Lung (tissue), 12 donors: ENCODE results near the gene DOC2B. TPM values are rescaled to one million over a fixed set of nuclear protein-coding genes. Genes with fewer than 3 reads are reported as not detected.
"Not testable (repeated sequence)": the region's sequence is repeated elsewhere in the genome, so short reads cannot be mapped to it uniquely, and the experiment has no call there.

Source experiments
- ATAC-seq: fragments of 200-7000 bp; cut with Tn5 transposase; one replicate; pipeline ENCODE4 v1.9.1; 2020; ENCODE audit warnings: moderate number of reproducible peaks; ENCODE audit not compliant: insufficient read depth, low FRiP score
- DNase-seq, 3 donors: peaks; one replicate each; pipeline ENCODE4 v3.0.0-alpha.2; 2013 to 2017
- H3K27ac ChIP-seq, 2 donors: one replicate each; pipeline ENCODE4 v1.5.1; 2013; ENCODE audit warnings: mild to moderate bottlenecking in 2 of 2, moderate library complexity in 2 of 2, control low read depth in 1 of 2, inconsistent platforms in 1 of 2, low read depth in 1 of 2, low read length in 1 of 2
- H3K27me3 ChIP-seq, 3 donors: one replicate each; pipeline ENCODE4 v1.5.1; 2013; ENCODE audit warnings: low read length in 2 of 3; ENCODE audit not compliant: control insufficient read depth in 3 of 3, insufficient read depth in 3 of 3
- H3K36me3 ChIP-seq, 4 donors: one replicate each; pipeline ENCODE4 v1.5.1; 2013; ENCODE audit warnings: low read length in 4 of 4, mild to moderate bottlenecking in 1 of 4, moderate library complexity in 1 of 4; ENCODE audit not compliant: control insufficient read depth in 4 of 4, insufficient read depth in 4 of 4
- H3K4me1 ChIP-seq, 5 donors: one replicate each; pipeline ENCODE4 v1.5.1; 2013; ENCODE audit warnings: low read length in 5 of 5, mild to moderate bottlenecking in 2 of 5, moderate library complexity in 1 of 5; ENCODE audit not compliant: control insufficient read depth in 5 of 5, insufficient read depth in 5 of 5
- H3K4me3 ChIP-seq: one replicate; pipeline ENCODE4 v1.5.1; 2013; ENCODE audit warnings: mild to moderate bottlenecking, control low read depth, moderate library complexity
- H3K9ac ChIP-seq, 2 donors: one replicate each; pipeline ENCODE4 v1.5.1; 2013; ENCODE audit warnings: low read length in 2 of 2, control low read depth in 1 of 2; ENCODE audit not compliant: insufficient read depth in 1 of 2
- H3K9me3 ChIP-seq, 4 donors: one replicate each; pipeline ENCODE4 v1.5.1; 2013; ENCODE audit warnings: low read length in 3 of 4, mild to moderate bottlenecking in 1 of 4, moderate library complexity in 1 of 4; ENCODE audit not compliant: control insufficient read depth in 4 of 4, insufficient read depth in 3 of 4
- CTCF ChIP-seq: IDR thresholded peaks from 2 replicates; pipeline ENCODE4 v1.5.1; 2012; ENCODE audit warnings: mild to moderate bottlenecking; ENCODE audit errors: control extremely low read depth, extremely low read depth
- WGBS, 2 donors: extraction: QIAGEN DNeasy Blood & Tissue Kit; methylation state at CpG; one replicate each; pipeline ENCODE4 v1.1.7; 2013; 5-methylcytosine and 5-hydroxymethylcytosine counted together
- polyA plus RNA-seq, 2 donors: library from polyadenylated mRNA; stranded (reverse); fragments of 200-250 nt; gene quantifications; one replicate each; pipeline ENCODE4 v1.2.1, GENCODE V29; 2013
- total RNA-seq, 2 donors: library from RNA; depleted of rRNA in 1 of 2; stranded (reverse); fragments of >200 nt in 1 of 2; gene quantifications; one replicate each; pipeline ENCODE4 v1.2.1, GENCODE V29; 2014 to 2021
- donor health status: control.
- donor health status: control.
- donor health status: Bipolar disorder and iron deficiency.
- donor health status: healthy.
- donor health status: DM: yes; HTN: yes; CAD: no.

DOC2B gene
- total and polyA plus RNA-seq, 4 donors = 3.0 to 7.5 (median 5.3) TPM

DNA sequence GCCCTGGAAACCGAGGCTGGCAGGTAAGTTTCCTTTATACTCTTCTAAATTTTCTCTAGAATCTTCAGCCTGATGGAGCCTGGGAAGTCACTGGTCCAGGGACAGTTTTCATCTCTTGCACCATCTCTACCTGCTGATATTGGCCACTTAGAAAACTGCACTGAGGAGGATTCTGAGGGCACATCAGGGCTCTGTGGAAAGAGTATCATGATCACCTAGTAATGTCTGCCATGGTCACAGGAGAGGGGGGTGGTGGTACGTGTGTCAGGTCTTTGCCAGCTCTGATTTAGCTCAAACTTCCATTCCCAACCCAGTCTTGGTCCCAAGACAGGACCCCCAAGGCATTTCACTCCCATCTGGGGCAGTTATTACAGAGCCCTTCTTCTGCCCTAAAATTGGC, 35.2 kb upstream of the DOC2B start:
- 66 to 70% methylated on average over 2 of the region's 2 CpGs for WGBS, 2 donors
- ATAC-seq (no peak), DNase-seq (no peak)

GRCh38 chr17:215563-216478, 34.4 kb upstream of the DOC2B start:
- DNase-seq, H3K27ac ChIP-seq, H3K36me3 ChIP-seq, H3K9me3 ChIP-seq, H3K9ac ChIP-seq, H3K4me1 ChIP-seq, H3K27me3 ChIP-seq: not testable (repeated sequence)
- 34 to 77% methylated on average over 20 to 25 of the region's 29 CpGs for WGBS, 2 donors
- peak overlapping the region; percentile 43 for H3K4me3 ChIP-seq
- ATAC-seq = peak; percentile 70

More for the DNA sequence above, 35.2 kb upstream of the DOC2B start:
- TF ChIP-seq CTCF = no peak
- Histone ChIP-seq H3K9ac (no peak overlapping the region), H3K4me3 (no peak overlapping the region), H3K36me3 (peaks cover 0 to 4% (median 0%) of the 10 kb centered on the region in 4 donors), H3K27me3 (no peaks in the 10 kb centered on the region), H3K9me3 (peaks cover 0 to 1% (median 0%) of the 10 kb centered on the region in 4 donors), H3K4me1 (peaks cover 0 to 3% (median 0%) of the 10 kb centered on the region in 5 donors), H3K27ac (no peak overlapping the region)

DNA sequence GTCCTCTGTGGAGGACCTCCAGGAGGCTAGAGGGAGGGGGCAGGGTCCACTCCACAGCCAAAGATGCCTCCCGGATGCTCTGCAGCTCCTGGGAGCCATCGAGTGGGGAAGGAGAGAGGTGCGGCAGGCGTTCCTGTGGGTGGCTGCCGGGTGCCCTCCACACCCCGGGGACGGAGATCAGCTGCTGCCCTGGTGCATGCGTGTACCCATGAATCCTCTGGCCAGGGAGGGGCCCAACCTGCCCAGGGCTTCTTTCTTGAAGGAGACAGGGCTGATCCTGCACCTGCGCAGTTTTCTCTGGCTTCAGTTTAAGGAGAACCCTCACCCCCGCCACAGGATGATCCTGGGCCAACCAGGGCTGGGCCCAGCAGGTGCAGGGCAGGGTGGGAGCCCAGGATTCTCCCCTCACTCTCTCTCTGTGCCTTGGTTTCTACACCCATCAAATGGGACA, 33.5 kb upstream of the DOC2B start:
- DNase-seq = no peak
- no peak overlapping the region for H3K27ac ChIP-seq

More for the DNA sequence above, 33.5 kb upstream of the DOC2B start:
- Histone ChIP-seq H3K36me3 (peaks cover 0 to 6% (median 0%) of the 10 kb centered on the region in 4 donors), H3K9me3 (no peaks in the 10 kb centered on the region), H3K4me3 (peak overlapping the region; percentile 43), H3K9ac (no peak overlapping the region), H3K4me1 (peaks cover 0 to 3% (median 0%) of the 10 kb centered on the region in 5 donors), H3K27me3 (no peaks in the 10 kb centered on the region)
- WGBS, 2 donors = 89 to 97% methylated on average over 10 of the region's 10 CpGs
- TF ChIP-seq CTCF = no peak
- peak; percentile 17 for ATAC-seq
